Measurements from ENCODE around the gene AJAP1.

DNA sequence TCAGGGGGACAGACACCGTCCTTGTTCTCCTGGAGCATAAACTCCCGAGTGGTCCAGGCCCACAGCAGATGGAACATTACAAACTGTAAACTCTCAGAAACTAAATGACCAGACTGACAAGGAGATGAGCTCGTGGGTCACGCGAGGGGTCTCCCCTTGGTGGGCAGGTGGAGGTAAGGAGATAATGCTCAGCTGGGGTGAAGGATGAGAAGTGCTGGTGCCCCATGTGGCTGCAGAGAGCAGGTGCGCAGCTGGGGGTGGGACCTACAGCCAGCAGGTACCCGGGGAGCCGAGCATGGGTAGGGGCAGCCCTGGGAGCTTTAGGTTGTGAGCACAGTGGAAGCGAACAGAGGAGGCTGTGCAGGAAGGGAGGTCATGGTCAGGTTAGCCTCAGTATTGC is 40.1 kb downstream of the AJAP1 start:
- TF ChIP-seq POLR2A (IDR thresholded peaks at IDR 0.05; ENCODE audit: low read depth, low read length) (no peak), POLR2AphosphoS5 (IDR thresholded peaks at IDR 0.05; ENCODE audit: low read depth, low read length) (no peak)

All from GM12892 (cell line).